ENCODE data around the gene SLC39A13.

- no peak for TF ChIP-seq EP300 (IDR thresholded peaks at IDR 0.05; ENCODE audit: low read depth)
- no peak for TF ChIP-seq CTCF (IDR thresholded peaks at IDR 0.05)
- TF ChIP-seq POLR2A (IDR thresholded peaks at IDR 0.05) = no peak
- no peak for TF ChIP-seq POLR2AphosphoS5 (IDR thresholded peaks at IDR 0.05)
These were observed 10.3 kb downstream of the SLC39A13 start for GRCh38 chr11:47418454-47419259.

Measured in transverse colon (tissue), 4 donors.